Body of pancreas (tissue), 4 donors: Measurements from ENCODE around the gene ADGRL3. TPM values are rescaled to one million over a fixed set of nuclear protein-coding genes. Genes with fewer than 3 reads are reported as not detected.

Experiments
- ATAC-seq: fragments of 150-250 bp; one replicate; pipeline ENCODE4 v1.9.1; 2016
- DNase-seq, 4 donors: peaks; one replicate each; pipeline ENCODE4 v3.0.0-alpha.2; 2019
- H3K27ac ChIP-seq, 4 donors: fragments of 200-600 bp; sonication (generic); 1 replicate in 3 of 4; 2 replicates in 1 of 4; pipeline versions ENCODE4 v1.5.1 to v1.6.1; 2016 to 2019; ENCODE audit warnings: mild to moderate bottlenecking in 1 of 4, mixed read lengths in 1 of 4, moderate library complexity in 1 of 4
- H3K27me3 ChIP-seq, 2 donors: fragments of 200-600 bp; sonication (generic); one replicate each; pipeline ENCODE4 v1.6.0; 2016; ENCODE audit warnings: mild to moderate bottlenecking in 1 of 2
- H3K36me3 ChIP-seq, 2 donors: fragments of 200-600 bp; sonication (generic); replicated peaks in 1 of 2; 2 replicates each; pipeline ENCODE4 v1.5.1; 2016; ENCODE audit warnings: low read depth in 2 of 2; ENCODE audit not compliant: insufficient read depth in 1 of 2
- H3K4me1 ChIP-seq: fragments of 200-600 bp; sonication (generic); one replicate; pipeline ENCODE4 v1.6.0; 2016
- H3K4me3 ChIP-seq, 2 donors: fragments of 200-600 bp; sonication (generic); 1 replicate in 1 of 2; 2 replicates in 1 of 2; pipeline ENCODE4 v1.5.1; 2016 to 2019
- H3K9me3 ChIP-seq, 3 donors: fragments of 200-600 bp; sonication (generic); 1 replicate in 2 of 3; 2 replicates in 1 of 3; pipeline ENCODE4 v1.5.1; 2016
- POLR2A ChIP-seq, 3 donors: fragments of 450-650 bp; IDR thresholded peaks; one replicate each; pipeline ENCODE4 v1.6.1; 2016; ENCODE audit warnings: antibody characterized with exemption in 3 of 3, mild to moderate bottlenecking in 2 of 3
- WGBS, 2 donors: methylation state at CpG; one replicate each; pipeline ENCODE4 v1.1.5; 2017; 5-methylcytosine and 5-hydroxymethylcytosine counted together
- intact Hi-C: fragments of 100-400 bp; cut with DNase I; formaldehyde crosslinking; loops from one replicate; pipeline ENCODE4 v1.15.1; 2023
- total RNA-seq, 2 donors: library from RNA; depleted of rRNA; stranded (reverse); fragments of >200 nt; gene quantifications; one replicate each; pipeline ENCODE4 v1.1.0, GENCODE V29; 2016
- TF ChIP-seq, protein P1 (sequence below), 7 experiments: fragments of 450-650 bp in 4 of 7; fragments of 200-600 bp in 3 of 7; sonication (generic) in 3 of 7; IDR thresholded peaks; one replicate each; pipeline ENCODE4 v1.5.1; 2016 to 2019; ENCODE audit warnings: antibody characterized with exemption in 7 of 7

The ADGRL3 gene
- total RNA-seq, 2 donors from 2014 or later: 0.33 to 1.0 TPM

DNA sequence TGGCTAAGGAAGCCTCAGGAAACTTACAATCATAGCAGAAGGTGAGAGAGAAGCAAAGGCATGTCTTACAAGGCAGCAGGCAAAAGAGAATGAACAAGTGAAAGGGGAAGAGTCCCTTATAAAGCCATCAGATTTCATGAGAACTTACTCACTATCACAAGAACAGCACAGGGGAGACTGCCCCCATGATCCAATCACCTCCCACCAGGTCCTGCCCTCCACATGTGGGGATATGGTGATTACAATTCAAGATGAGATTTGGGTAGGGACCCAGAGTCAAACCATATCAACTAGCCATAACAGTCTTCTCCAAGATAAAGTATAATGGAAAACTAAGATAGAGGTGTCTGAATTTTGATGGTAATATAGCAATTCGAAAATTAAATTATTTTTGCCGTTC is 534.3 kb downstream of the ADGRL3 start:
- Histone ChIP-seq H3K9me3 (no peaks in the 10 kb centered on the region), H3K4me1 (no peaks in the 10 kb centered on the region), H3K27ac (no peak overlapping the region), H3K36me3 (no peaks in the 10 kb centered on the region), H3K4me3 (no peak overlapping the region), H3K27me3 (no peaks in the 10 kb centered on the region)
- no peak for ATAC-seq
- intact Hi-C loops: no loop called here
- TF ChIP-seq POLR2A (IDR thresholded peaks at IDR 0.05): no peak
- TF ChIP-seq, protein P1, sequence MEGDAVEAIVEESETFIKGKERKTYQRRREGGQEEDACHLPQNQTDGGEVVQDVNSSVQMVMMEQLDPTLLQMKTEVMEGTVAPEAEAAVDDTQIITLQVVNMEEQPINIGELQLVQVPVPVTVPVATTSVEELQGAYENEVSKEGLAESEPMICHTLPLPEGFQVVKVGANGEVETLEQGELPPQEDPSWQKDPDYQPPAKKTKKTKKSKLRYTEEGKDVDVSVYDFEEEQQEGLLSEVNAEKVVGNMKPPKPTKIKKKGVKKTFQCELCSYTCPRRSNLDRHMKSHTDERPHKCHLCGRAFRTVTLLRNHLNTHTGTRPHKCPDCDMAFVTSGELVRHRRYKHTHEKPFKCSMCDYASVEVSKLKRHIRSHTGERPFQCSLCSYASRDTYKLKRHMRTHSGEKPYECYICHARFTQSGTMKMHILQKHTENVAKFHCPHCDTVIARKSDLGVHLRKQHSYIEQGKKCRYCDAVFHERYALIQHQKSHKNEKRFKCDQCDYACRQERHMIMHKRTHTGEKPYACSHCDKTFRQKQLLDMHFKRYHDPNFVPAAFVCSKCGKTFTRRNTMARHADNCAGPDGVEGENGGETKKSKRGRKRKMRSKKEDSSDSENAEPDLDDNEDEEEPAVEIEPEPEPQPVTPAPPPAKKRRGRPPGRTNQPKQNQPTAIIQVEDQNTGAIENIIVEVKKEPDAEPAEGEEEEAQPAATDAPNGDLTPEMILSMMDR (IDR thresholded peaks at IDR 0.05): no peak
- no peak for DNase-seq
- 76% methylated on average over 2 of the region's 2 CpGs for WGBS, 2 donors

DNA sequence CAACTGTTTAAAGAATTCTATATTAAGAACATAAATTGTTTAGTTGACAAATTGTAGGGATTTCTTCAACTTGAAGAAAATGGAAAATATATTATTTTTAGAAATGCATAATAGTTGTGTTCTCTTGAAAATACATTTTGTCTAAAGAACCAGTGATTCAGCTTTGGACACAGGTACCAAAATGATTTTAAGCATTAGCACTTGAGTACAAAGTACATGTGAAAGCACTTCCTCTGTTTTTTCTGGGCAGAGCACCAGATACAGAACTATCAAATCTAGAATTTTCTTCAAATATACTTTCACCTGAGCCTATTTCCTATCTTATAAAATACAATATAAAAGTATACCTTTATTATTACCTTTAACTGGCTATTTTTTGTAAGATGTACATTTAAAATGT is 539.8 kb downstream of the ADGRL3 start:
- H3K27me3 ChIP-seq: no peaks in the 10 kb centered on the region
- no peak overlapping the region for H3K27ac ChIP-seq
- intact Hi-C loops: no loop called here
- no peaks in the 10 kb centered on the region for H3K4me1 ChIP-seq
- peaks cover 0 to 5% (median 0%) of the 10 kb centered on the region in 3 donors for H3K9me3 ChIP-seq
- TF ChIP-seq, protein P1 (IDR thresholded peaks at IDR 0.05): no peak
- TF ChIP-seq POLR2A (IDR thresholded peaks at IDR 0.05): no peak
- ATAC-seq (no peak), DNase-seq (no peak)
- no peaks in the 10 kb centered on the region for H3K36me3 ChIP-seq
- no peak overlapping the region for H3K4me3 ChIP-seq

DNA sequence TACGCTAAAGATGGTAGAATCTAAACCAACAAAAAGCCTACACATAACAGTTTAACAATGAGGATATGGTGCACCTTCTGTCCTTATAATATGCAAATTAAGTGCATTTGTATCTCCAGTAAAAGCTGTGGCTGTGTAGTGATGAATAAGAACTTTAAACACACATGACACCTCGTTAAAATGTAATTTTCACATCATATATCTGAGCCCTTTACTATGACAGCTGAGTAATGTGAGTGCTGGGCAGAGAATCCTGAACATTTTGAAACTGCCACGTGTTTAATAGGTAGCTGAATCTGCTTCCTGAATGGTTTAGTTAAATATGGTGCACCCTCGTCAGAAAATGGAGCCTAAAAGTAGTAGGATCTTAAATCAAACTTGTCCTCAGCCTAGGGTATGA is 540.8 kb downstream of the ADGRL3 start:
- Histone ChIP-seq H3K36me3 (no peaks in the 10 kb centered on the region), H3K4me1 (no peaks in the 10 kb centered on the region), H3K4me3 (no peak overlapping the region), H3K27ac (no peak overlapping the region), H3K27me3 (no peaks in the 10 kb centered on the region), H3K9me3 (peaks cover 0 to 5% (median 0%) of the 10 kb centered on the region in 3 donors)
- TF ChIP-seq, protein P1 (IDR thresholded peaks at IDR 0.05): no peak
- no peak for TF ChIP-seq POLR2A (IDR thresholded peaks at IDR 0.05)
- WGBS, 2 donors: 22 to 30% methylated on average over 4 of the region's 4 CpGs
- intact Hi-C loops: no loop called here
- ATAC-seq: no peak
- DNase-seq: no peak

DNA sequence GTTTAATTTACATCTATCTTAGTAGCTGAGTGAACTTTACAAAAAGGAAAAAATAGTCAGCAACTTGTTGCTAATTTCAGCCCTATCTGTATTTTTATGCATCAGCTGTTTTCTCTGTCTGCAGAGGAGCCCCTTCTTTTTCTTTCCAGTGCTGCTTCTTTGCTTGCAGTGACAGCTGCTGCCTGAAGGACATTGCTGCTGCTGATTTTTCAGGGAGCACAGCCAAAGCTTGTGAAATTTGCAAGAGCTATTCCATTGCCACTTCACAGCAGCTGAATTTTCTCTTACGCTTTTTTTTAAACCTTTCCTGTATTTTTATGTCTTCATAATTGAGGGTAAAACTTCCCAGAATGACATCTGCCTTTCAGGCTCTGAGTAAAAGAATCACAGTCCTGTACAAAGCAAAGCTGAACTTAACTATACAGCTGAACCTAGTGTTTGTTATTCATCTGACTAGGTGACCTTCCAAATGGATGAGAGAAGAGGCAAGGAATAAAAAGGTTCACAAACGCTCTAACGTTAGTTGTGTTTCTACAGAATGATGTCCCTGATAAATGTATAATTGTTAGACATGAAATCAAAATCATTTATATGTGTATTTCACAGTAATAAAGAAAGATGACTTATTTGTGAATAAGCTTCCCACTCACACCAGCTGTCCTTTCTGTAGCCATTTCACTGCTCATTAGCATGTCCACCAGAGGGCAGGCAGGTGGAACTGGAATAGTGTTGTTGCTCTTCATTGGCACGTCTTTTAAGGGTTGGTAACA is 541.4 kb downstream of the ADGRL3 start:
- Histone ChIP-seq H3K9me3 (peaks cover 0 to 5% (median 0%) of the 10 kb centered on the region in 3 donors), H3K27me3 (no peaks in the 10 kb centered on the region), H3K36me3 (no peaks in the 10 kb centered on the region), H3K27ac (no peak overlapping the region), H3K4me1 (no peaks in the 10 kb centered on the region), H3K4me3 (no peak overlapping the region)
- 49 to 50% methylated on average over 4 of the region's 4 CpGs for WGBS, 2 donors
- DNase-seq (no peak), ATAC-seq (no peak)
- intact Hi-C loops: no loop called here
- no peak for TF ChIP-seq POLR2A (IDR thresholded peaks at IDR 0.05)
- TF ChIP-seq, protein P1 (IDR thresholded peaks at IDR 0.05): peak in 1 of 7 experiments; percentile 4

DNA sequence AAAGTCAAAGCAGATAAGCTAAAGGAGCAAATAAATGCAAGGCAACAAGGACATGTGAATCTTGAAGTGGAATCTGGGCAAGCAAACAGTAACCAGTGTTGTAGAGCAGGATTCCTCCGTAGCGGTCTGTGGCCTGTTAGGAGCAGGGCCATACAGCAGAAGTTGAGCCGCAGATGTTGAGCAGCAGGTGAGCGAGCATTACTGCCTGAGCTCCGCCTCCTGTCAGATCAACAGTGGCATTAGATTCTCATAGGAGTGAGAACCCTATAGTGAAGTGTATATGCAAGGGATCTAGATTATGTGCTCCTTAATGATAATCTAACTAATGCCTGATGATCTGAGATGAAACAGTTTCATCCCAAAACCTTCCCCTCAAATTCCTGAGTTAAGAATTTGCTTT is 550.7 kb downstream of the ADGRL3 start:
- Histone ChIP-seq H3K4me1 (no peaks in the 10 kb centered on the region), H3K9me3 (no peaks in the 10 kb centered on the region), H3K4me3 (no peak overlapping the region), H3K27me3 (no peaks in the 10 kb centered on the region), H3K36me3 (no peaks in the 10 kb centered on the region), H3K27ac (no peak overlapping the region)
- DNase-seq (no peak), ATAC-seq (no peak)
- intact Hi-C loops: no loop called here
- WGBS, 2 donors: 76 to 81% methylated on average over 5 of the region's 5 CpGs
- TF ChIP-seq, protein P1 (IDR thresholded peaks at IDR 0.05): no peak
- TF ChIP-seq POLR2A (IDR thresholded peaks at IDR 0.05): no peak
